ENCODE data around the gene RASD1.

- no peak for TF ChIP-seq POLR2A (IDR thresholded peaks at IDR 0.05; ENCODE audit: borderline replicate concordance, extremely low read depth, insufficient read depth, insufficient read length)
- no peak for TF ChIP-seq RAD21 (IDR thresholded peaks at IDR 0.05; ENCODE audit: low read depth)
- no peak for TF ChIP-seq ATF3 (IDR thresholded peaks at IDR 0.05)
- TF ChIP-seq REST (IDR thresholded peaks at IDR 0.05; ENCODE audit: low read depth): no peak
- no peak for TF ChIP-seq CTCF (IDR thresholded peaks at IDR 0.05 in 2 of 3, conservative IDR thresholded peaks at IDR 0.05 in 1 of 3; ENCODE audit: borderline replicate concordance in 1 of 3, insufficient read depth in 1 of 3, low read depth in 2 of 3, low read length in 2 of 3)
- no peak for TF ChIP-seq EZH2 (IDR thresholded peaks at IDR 0.05)
- TF ChIP-seq EZH2phosphoT487 (IDR thresholded peaks at IDR 0.05; ENCODE audit: borderline replicate concordance): no peak
- no peak for TF ChIP-seq TCF7L2 (IDR thresholded peaks at IDR 0.05; ENCODE audit: borderline replicate concordance, extremely low read depth, insufficient read depth, insufficient read length)
- TF ChIP-seq YY1 (IDR thresholded peaks at IDR 0.05; ENCODE audit: extremely low read depth, insufficient replicate concordance, low read depth, low read length): no peak
- no peak for TF ChIP-seq SRF (IDR thresholded peaks at IDR 0.05; ENCODE audit: low read depth)
- no peak for TF ChIP-seq POLR2AphosphoS5 (IDR thresholded peaks at IDR 0.05; ENCODE audit: low read depth, low read length)
- no peak for TF ChIP-seq ZNF274 (IDR thresholded peaks at IDR 0.05; ENCODE audit: low read depth, low read length)
- no peak for TF ChIP-seq EGR1 (IDR thresholded peaks at IDR 0.05; ENCODE audit: low read depth)
- TF ChIP-seq ZBTB33 (IDR thresholded peaks at IDR 0.05; ENCODE audit: extremely low read depth, insufficient replicate concordance, low read length): no peak
Measured at GRCh38 chr17:17538417-17539391, 42.5 kb upstream of the RASD1 start.

Measured in HCT116 (cell line).